ENCODE results near the gene RAB7A. TPM values are rescaled to one million over a fixed set of nuclear protein-coding genes. Genes with fewer than 3 reads are reported as not detected.
"Not testable (repeated sequence)": the region's sequence is repeated elsewhere in the genome, so short reads cannot be mapped to it uniquely, and the experiment has no call there.

Gene RAB7A
- total RNA-seq, 4 donors from 2014 or later: 45.0 to 121 (median 101) TPM

DNA sequence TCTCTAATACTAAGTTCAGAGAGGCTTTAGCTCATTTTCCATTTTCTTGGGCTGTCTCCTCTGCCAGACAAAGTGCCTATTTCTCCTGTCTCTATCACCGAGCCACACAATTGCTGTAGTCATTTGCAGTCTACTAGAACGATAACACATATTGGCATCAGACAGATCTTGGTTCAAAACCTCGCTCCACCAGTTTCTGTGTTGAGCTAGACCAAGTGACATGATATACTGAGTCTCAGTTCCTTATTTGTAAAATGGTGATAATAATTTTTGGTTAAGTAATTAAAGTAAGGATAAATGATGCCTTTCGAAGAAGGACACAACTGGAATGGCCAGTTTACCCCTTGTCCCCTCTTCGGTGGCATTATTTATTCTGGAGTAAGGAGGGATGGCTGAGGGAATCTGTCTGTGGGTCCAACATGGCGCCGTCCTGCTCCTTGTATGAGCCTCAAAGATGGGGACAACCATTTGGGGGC lies 398 bp upstream of the RAB7A start:
- DNase-seq: no peak
- in situ Hi-C loops (cut with MboI; ENCODE audit: low pct_ligation_motif_present in 1 of 4, low pct_unique_long_range_greater_than_20kb in 1 of 4, low sequenced_read_pairs in 3 of 4): no loop called here
- no peaks in the 10 kb centered on the region for H3K9me3 ChIP-seq
- peak overlapping the region; percentile 92 to 99 (median 94) for H3K27ac ChIP-seq
- intact Hi-C loops (cut with DNase I; ENCODE audit: low total_unique reads): loop anchor here (10.0 kb wide), 1 partner anchor 59 kb away; no protein-coding TSS in a partner anchor
- H3K4me1 ChIP-seq: peaks cover 12 to 35% (median 24%) of the 10 kb centered on the region in 4 donors
- WGBS, 2 donors (ENCODE audit: low coverage in 1 of 2): 0 to 52% methylated on average over 1 to 7 of the region's 7 CpGs
- H3K36me3 ChIP-seq: no peaks in the 10 kb centered on the region
- H3K4me3 ChIP-seq: peak overlapping the region in 1 of 4 donors; percentile 99
- TF ChIP-seq, protein P1, sequence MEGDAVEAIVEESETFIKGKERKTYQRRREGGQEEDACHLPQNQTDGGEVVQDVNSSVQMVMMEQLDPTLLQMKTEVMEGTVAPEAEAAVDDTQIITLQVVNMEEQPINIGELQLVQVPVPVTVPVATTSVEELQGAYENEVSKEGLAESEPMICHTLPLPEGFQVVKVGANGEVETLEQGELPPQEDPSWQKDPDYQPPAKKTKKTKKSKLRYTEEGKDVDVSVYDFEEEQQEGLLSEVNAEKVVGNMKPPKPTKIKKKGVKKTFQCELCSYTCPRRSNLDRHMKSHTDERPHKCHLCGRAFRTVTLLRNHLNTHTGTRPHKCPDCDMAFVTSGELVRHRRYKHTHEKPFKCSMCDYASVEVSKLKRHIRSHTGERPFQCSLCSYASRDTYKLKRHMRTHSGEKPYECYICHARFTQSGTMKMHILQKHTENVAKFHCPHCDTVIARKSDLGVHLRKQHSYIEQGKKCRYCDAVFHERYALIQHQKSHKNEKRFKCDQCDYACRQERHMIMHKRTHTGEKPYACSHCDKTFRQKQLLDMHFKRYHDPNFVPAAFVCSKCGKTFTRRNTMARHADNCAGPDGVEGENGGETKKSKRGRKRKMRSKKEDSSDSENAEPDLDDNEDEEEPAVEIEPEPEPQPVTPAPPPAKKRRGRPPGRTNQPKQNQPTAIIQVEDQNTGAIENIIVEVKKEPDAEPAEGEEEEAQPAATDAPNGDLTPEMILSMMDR (IDR thresholded peaks at IDR 0.05): no peak
- TF ChIP-seq POLR2AphosphoS5 (IDR thresholded peaks at IDR 0.05): no peak
- no peak for TF ChIP-seq POLR2A (IDR thresholded peaks at IDR 0.05)
- TF ChIP-seq EP300 (IDR thresholded peaks at IDR 0.05; ENCODE audit: low read depth): no peak
- H3K27me3 ChIP-seq: no peaks in the 10 kb centered on the region

DNA sequence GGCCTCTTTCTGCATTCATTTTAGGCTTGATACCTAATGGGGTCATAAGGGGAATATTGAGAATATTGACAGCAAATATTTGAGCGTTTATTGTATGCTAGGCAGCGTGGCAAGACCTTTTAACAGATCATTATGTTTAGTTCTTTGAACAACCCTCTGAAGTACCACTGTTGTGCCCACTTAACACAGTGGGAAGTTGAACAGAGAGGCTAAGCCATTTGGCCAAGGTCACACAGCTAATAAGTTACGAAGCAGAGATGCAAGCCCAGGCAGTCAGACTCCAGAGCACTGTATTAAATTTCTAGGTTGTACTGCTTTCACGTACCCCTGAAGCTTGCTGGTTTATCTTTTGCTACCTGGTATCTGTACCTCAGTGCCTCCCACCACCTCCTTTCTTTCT lies 1.1 kb downstream of the RAB7A start:
- WGBS, 2 donors (ENCODE audit: low coverage in 1 of 2): 18% methylated on average over 4 of the region's 4 CpGs; no CpG with 5 or more reads in 1 of the 2 donors
- no peak for DNase-seq
- Histone ChIP-seq H3K4me3 (peak overlapping the region; percentile 82 to 99 (median 88)), H3K9me3 (no peaks in the 10 kb centered on the region), H3K27ac (peak overlapping the region; percentile 92 to 99 (median 94)), H3K36me3 (no peaks in the 10 kb centered on the region), H3K4me1 (peaks cover 17 to 49% (median 30%) of the 10 kb centered on the region in 4 donors), H3K27me3 (no peaks in the 10 kb centered on the region)
- TF ChIP-seq, protein P1 (IDR thresholded peaks at IDR 0.05): no peak
- TF ChIP-seq POLR2AphosphoS5 (IDR thresholded peaks at IDR 0.05) (no peak), EP300 (IDR thresholded peaks at IDR 0.05; ENCODE audit: low read depth) (no peak), POLR2A (IDR thresholded peaks at IDR 0.05) (no peak)
- in situ Hi-C loops (cut with MboI; ENCODE audit: low pct_ligation_motif_present in 1 of 4, low pct_unique_long_range_greater_than_20kb in 1 of 4, low sequenced_read_pairs in 3 of 4) (no loop called here), intact Hi-C loops (cut with DNase I; ENCODE audit: low total_unique reads) (loop anchor here (10.0 kb wide), 1 partner anchor 58 kb away; no protein-coding TSS in a partner anchor)

DNA sequence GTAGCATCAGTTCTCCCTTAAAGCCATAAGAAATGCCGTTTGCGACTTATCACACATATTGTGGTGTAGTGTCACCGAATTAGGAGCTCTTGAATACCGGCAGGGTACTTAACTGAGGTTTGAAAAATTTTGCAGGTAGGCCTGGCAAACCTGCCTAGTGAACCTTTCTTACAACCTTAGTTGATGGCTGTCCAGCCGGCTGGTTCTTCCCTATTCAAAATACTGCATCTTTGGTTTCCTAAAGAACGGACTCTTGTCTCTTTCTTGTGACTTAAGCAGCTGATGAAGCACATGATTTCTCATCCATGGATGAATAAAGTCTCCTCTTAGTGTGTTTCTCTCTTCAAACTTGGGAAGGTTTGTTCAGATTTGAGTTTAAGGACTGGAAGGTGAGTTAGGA lies 1.5 kb downstream of the RAB7A start:
- Histone ChIP-seq H3K4me1 (peaks cover 20 to 54% (median 33%) of the 10 kb centered on the region in 4 donors), H3K9me3 (no peaks in the 10 kb centered on the region), H3K36me3 (no peaks in the 10 kb centered on the region), H3K4me3 (peak overlapping the region; percentile 82 to 99 (median 88)), H3K27me3 (no peaks in the 10 kb centered on the region), H3K27ac (peak overlapping the region; percentile 92 to 99 (median 94))
- intact Hi-C loops (cut with DNase I; ENCODE audit: low total_unique reads) (loop anchor here (10.0 kb wide), 1 partner anchor 57 kb away; no protein-coding TSS in a partner anchor), in situ Hi-C loops (cut with MboI; ENCODE audit: low pct_ligation_motif_present in 1 of 4, low pct_unique_long_range_greater_than_20kb in 1 of 4, low sequenced_read_pairs in 3 of 4) (no loop called here)
- DNase-seq: no peak
- no peak for TF ChIP-seq EP300 (IDR thresholded peaks at IDR 0.05; ENCODE audit: low read depth)
- TF ChIP-seq, protein P1 (IDR thresholded peaks at IDR 0.05): no peak
- TF ChIP-seq POLR2A (IDR thresholded peaks at IDR 0.05): no peak
- no peak for TF ChIP-seq POLR2AphosphoS5 (IDR thresholded peaks at IDR 0.05)
- 29 to 34% methylated on average over 6 of the region's 6 CpGs for WGBS, 2 donors (ENCODE audit: low coverage in 1 of 2)

DNA sequence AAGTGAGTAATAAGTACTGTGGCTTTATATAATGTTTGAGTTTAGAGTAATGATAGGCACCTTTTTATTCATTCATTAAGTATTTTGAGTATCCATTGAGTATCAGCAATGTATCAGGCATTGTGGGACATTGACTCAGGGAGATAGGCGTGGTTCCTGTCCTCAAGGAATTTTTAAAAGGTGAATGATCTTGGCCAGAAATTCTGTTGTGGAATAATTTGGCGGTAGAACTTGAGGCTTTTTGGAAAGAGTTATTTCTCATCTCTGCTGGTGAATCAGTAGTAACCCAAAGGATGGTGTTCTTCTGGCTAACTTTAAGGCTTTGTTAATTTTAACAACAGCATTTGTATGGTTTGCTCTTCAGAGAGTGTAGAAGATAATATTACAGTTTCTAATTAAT lies 2.0 kb downstream of the RAB7A start:
- DNase-seq: no peak
- Histone ChIP-seq H3K36me3 (no peaks in the 10 kb centered on the region), H3K27ac (peak overlapping the region in 3 of 4 donors; percentile 92 to 99 (median 95)), H3K4me3 (peak overlapping the region in 3 of 4 donors; percentile 82 to 99 (median 92)), H3K9me3 (no peaks in the 10 kb centered on the region), H3K4me1 (peaks cover 25 to 59% (median 37%) of the 10 kb centered on the region in 4 donors), H3K27me3 (no peaks in the 10 kb centered on the region)
- intact Hi-C loops (cut with DNase I; ENCODE audit: low total_unique reads) (loop anchor here (10.0 kb wide), 1 partner anchor 57 kb away; no protein-coding TSS in a partner anchor), in situ Hi-C loops (cut with MboI; ENCODE audit: low pct_ligation_motif_present in 1 of 4, low pct_unique_long_range_greater_than_20kb in 1 of 4, low sequenced_read_pairs in 3 of 4) (no loop called here)
- 49 to 56% methylated on average over 2 of the region's 2 CpGs for WGBS, 2 donors (ENCODE audit: low coverage in 1 of 2)
- TF ChIP-seq, protein P1 (IDR thresholded peaks at IDR 0.05): no peak
- TF ChIP-seq POLR2A (IDR thresholded peaks at IDR 0.05): no peak
- no peak for TF ChIP-seq EP300 (IDR thresholded peaks at IDR 0.05; ENCODE audit: low read depth)
- TF ChIP-seq POLR2AphosphoS5 (IDR thresholded peaks at IDR 0.05): no peak

DNA sequence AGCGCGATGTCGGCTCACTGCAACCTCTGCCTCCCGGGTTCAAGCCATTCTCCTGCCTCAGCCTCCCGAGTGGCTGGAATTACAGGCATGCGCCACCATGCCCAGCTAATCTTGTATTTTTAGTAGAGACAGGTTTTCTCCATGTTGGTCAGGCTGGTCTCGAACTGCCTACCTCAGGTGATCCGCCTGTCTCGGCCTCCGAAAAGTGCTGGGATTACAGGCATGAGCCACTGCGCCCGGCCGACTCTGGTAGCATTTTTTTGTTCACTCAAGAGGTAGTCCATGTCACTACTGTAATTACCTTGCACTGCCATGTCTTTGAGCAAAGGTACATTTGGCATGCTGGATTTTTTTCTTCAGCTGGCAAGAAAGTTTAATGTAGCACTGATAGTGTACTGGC lies 2.5 kb downstream of the RAB7A start:
- H3K36me3 ChIP-seq; H3K9me3 ChIP-seq; H3K27me3 ChIP-seq; DNase-seq; in situ Hi-C loops (cut with MboI; ENCODE audit: low pct_ligation_motif_present in 1 of 4, low pct_unique_long_range_greater_than_20kb in 1 of 4, low sequenced_read_pairs in 3 of 4): not testable (repeated sequence)
- intact Hi-C loops (cut with DNase I; ENCODE audit: low total_unique reads): loop anchor here (10.0 kb wide), 1 partner anchor 56 kb away; no protein-coding TSS in a partner anchor
- H3K4me1 ChIP-seq: peaks cover 25 to 64% (median 42%) of the 10 kb centered on the region in 4 donors
- peak overlapping the region in 3 of 4 donors; percentile 33 to 99 (median 95) for H3K27ac ChIP-seq
- peak overlapping the region in 1 of 4 donors; percentile 92 for H3K4me3 ChIP-seq
- 91 to 93% methylated on average over 13 of the region's 13 CpGs for WGBS, 2 donors (ENCODE audit: low coverage in 1 of 2)
